HG02840 (cell line): ENCODE results near the gene DARS1.
"Not testable (repeated sequence)": the region's sequence is repeated elsewhere in the genome, so short reads cannot be mapped to it uniquely, and the experiment has no call there.

Experiments
- ATAC-seq: cut with Tn5 transposase; IDR thresholded peaks from one replicate; pipeline ENCODE4 v1.9.1; 2021; ENCODE audit warnings: mild to moderate bottlenecking, moderate library complexity, moderate number of reproducible peaks; ENCODE audit not compliant: unreplicated experiment, low FRiP score

The DARS1 gene

DNA sequence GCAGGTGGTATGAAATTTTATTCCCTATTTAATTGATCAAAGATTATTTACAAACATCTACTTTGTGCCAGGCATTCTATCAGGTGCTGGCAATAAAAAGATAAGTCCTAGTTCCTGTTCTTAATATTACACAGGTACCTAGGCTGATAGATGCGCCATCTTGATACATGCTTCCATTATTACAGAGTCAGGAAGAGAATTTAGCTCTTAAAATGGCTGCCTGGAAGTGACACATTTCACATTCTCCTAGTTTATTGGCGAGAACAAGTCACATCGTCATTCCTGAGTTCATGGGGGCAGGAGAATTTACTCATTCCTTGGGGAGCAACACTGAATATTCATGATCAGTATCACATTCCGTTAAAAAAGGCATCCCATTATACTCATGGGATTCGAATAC, 1.1 kb upstream of the DARS1 start:
- ATAC-seq, result no peak

- ATAC-seq, result peak; percentile 47
Measured at GRCh38 chr2:135985826-135986393, 484 bp upstream of the DARS1 start.

GRCh38 chr2:135984199-135985017, 1.0 kb downstream of the DARS1 start:
- no peak for ATAC-seq

DNA sequence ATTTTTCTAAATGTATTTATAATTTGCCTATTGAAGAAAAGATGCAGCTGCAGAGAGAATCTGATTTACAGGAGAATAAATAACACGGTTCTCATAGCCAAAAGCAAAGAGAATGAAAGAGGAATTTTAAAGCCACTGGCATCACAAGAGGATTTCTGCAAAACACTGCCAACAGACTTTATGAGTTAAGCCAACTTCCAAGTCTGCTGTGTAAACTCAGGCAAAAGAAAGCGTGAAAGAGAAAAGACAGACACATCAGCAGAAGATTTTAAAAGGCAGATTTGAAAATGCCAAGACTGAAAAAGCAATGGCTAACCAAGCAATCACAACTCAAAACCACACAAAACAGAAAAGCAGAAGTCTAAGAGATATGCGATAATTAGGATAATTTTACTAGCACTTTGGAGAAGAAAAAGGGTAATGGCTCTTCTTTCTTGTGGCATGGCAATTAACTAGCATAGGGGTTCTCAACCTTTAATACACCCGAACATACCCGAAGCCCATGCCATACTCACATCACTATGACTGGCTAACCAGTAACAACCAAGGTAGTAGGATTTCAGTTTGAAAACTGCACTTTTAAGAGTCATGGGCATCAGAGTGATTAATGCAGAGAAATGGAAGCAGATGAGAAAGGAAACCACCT, 4.9 kb downstream of the DARS1 start:
- no peak for ATAC-seq

- no peak for ATAC-seq
Measured at GRCh38 chr2:135975702-135976101, 9.7 kb downstream of the DARS1 start.

DNA sequence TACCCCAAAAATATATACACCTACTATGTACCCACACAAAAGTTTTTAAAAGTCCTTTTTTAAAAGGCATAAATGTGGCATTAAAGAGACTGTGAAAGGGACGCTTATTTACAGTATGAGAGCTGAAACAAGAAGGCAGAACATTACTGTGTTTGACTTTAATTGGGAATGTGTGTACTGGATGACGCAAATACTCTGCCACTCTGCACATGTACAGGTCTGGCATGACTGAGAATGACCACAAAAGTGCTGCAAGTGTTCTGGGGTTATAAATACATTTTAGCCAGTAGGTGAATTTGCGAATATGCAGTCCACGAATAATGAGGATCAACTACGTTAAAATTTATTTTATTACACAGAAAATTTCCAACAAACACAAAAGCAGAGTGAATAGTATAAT, 11.4 kb downstream of the DARS1 start:
- ATAC-seq, result no peak

DNA sequence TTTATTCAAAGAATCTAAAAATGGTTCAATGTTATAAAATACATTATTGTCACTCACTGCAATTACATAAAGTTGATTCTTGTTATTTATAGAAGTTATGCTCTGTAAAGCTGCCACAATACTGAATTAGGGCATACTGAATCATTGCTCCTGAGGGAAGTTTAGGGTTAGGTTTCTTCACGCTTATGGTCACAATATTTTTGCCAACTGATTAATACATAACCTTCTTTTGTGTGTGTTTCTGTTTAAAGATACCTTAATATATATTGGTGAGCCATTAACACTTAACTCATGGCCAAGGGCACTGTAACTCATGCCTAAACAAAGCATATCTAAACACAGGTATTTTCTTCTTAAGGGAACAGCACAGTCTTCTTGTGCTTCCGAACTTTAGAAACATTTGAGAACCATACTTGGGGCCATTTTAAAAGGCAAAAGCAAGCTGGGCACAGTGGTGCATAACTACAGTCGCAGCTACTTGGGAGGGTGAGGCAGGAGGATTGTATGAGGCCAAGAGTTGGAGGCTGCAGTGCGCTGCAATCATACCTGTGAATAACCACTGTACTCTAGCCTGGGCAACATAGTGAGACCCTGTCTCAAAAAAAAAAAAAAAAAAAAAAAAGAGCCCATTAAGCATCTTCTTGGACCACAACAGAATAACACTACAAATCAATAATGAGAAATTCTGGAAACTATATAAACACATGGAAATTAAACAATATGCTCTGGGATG, 15.6 kb downstream of the DARS1 start:
- ATAC-seq, result no peak

GRCh38 chr2:135965756-135966155, 19.7 kb downstream of the DARS1 start:
- ATAC-seq, result no peak

DNA sequence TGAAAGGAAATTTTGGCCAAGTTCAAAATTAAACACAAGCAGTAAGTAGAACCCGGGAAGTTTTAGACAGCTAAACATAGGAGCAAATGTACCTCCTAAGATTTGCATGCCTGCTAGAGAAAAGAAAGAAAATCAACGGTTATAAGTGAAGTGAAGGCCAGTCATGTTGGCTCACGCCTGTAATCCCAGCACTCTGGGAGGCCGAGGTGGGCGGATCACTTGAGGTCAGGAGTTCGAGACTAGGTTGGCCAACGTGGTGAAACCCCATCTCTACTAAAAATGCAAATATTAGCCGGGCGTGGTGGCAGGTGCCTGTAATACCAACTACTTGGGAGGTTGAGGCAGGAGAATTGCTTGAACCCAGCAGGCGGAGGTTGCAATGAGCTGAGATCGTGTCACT, 21.0 kb downstream of the DARS1 start:
- ATAC-seq, result not testable (repeated sequence)

GRCh38 chr2:135963841-135964240, 21.6 kb downstream of the DARS1 start:
- no peak for ATAC-seq

GRCh38 chr2:135962366-135963123, 22.9 kb downstream of the DARS1 start:
- ATAC-seq, result peak; percentile 55

GRCh38 chr2:135960656-135961551, 24.5 kb downstream of the DARS1 start:
- ATAC-seq, result no peak

DNA sequence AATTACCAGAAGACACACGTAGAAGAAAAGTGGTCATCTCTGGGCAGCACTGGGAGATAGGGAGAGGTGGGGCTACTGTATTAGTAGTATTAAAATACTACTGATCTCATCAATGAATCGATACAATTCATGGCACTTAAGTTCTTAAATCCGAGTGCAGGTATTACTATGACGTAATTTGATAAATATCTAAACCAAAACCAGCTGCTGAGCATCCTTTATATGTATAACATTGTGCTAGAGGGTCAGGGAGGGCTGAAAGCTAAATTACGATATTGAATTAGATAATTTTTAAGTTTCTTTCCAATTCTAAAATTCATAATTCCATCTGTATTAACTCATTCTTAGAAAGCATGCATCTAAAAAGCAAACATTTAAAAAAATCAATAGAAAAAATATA, 25.3 kb downstream of the DARS1 start:
- no peak for ATAC-seq

DNA sequence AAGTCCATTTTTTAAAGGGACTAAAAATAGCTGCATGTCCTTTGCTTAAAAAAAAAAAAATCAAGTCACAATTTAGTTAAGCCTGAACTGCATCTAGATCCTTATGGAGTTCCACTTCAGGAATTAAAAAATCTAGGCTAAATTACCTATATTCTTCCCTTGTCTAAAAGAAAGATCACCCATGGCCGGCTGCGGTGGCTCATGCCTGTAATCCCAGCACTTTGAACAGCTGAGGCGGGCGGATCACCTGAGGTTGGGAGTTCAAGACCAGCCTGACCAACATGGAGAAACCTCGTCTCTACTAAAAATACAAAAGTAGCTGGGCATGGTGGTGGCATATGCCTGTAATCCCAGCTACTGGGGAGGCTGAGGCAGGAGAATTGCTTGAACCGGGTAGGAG, 26.5 kb downstream of the DARS1 start:
- ATAC-seq, result not testable (repeated sequence)

- no peak for ATAC-seq
Measured at GRCh38 chr2:135954020-135954601, 31.3 kb downstream of the DARS1 start.

- ATAC-seq, result no peak
Measured at GRCh38 chr2:135952891-135953290, 32.5 kb downstream of the DARS1 start.

- no peak for ATAC-seq
Measured at GRCh38 chr2:135951041-135951583, 34.3 kb downstream of the DARS1 start.

GRCh38 chr2:135949451-135950234, 35.8 kb downstream of the DARS1 start:
- no peak for ATAC-seq
